Ascending aorta (tissue), 2 donors: ENCODE results near the gene CAPS2. TPM values are rescaled to one million over a fixed set of nuclear protein-coding genes. Genes with fewer than 3 reads are reported as not detected.

ENCODE experiments used
- DNase-seq, 2 donors: peaks; one replicate each; pipeline ENCODE4 v3.0.0-alpha.2; 2019; ENCODE audit warnings: low spot score in 2 of 2
- H3K27ac ChIP-seq, 2 donors: fragments of 200-600 bp; sonication (generic); one replicate each; pipeline ENCODE4 v1.5.1; 2016 to 2017; ENCODE audit warnings: mild to moderate bottlenecking in 1 of 2
- H3K27me3 ChIP-seq: fragments of 200-600 bp; sonication (generic); one replicate; pipeline ENCODE4 v1.5.1; 2017
- H3K36me3 ChIP-seq, 2 donors: fragments of 200-600 bp; sonication (generic); one replicate each; pipeline ENCODE4 v1.5.1; 2016
- H3K4me1 ChIP-seq, 2 donors: fragments of 200-600 bp; sonication (generic); one replicate each; pipeline ENCODE4 v1.5.1; 2016 to 2017; ENCODE audit warnings: mild to moderate bottlenecking in 1 of 2
- H3K4me3 ChIP-seq, 2 donors: fragments of 200-600 bp; sonication (generic); one replicate each; pipeline ENCODE4 v1.5.1; 2016 to 2017; ENCODE audit warnings: mild to moderate bottlenecking in 1 of 2
- H3K9me3 ChIP-seq, 2 donors: fragments of 200-600 bp; sonication (generic); one replicate each; pipeline ENCODE4 v1.5.1; 2016
- CTCF ChIP-seq, 3 experiments: fragments of 200-600 bp in 2 of 3; fragments of 450-650 bp in 1 of 3; sonication (generic) in 2 of 3; IDR thresholded peaks; one replicate each; pipeline ENCODE4 v1.5.1; 2016 to 2019; ENCODE audit warnings: antibody characterized with exemption in 3 of 3, mild to moderate bottlenecking in 1 of 3, moderate library complexity in 1 of 3
- intact Hi-C: fragments of 100-400 bp; cut with DNase I; formaldehyde crosslinking; loops from one replicate; pipeline ENCODE4 v1.15.1; 2023
- total RNA-seq: library from RNA; depleted of rRNA; stranded (reverse); fragments of >200 nt; gene quantifications from one replicate; pipeline ENCODE4 v1.1.0, GENCODE V29; 2016

Gene CAPS2
- total RNA-seq, 1 donor from 2014 or later = 11.0 TPM

GRCh38 chr12:75323663-75324062, 6.5 kb downstream of the CAPS2 start:
- Histone ChIP-seq H3K27me3 (no peaks in the 10 kb centered on the region), H3K9me3 (no peaks in the 10 kb centered on the region), H3K36me3 (no peaks in the 10 kb centered on the region), H3K4me3 (no peak overlapping the region), H3K27ac (no peak overlapping the region), H3K4me1 (peaks cover 0 to under 1% of the 10 kb centered on the region in 2 donors)
- intact Hi-C loops = loop anchor here (10.0 kb wide), 1 partner anchor 1741 kb away; the partner anchor contains the start of gene E2F7
- no peak for TF ChIP-seq CTCF (IDR thresholded peaks at IDR 0.05)
- DNase-seq = no peak

GRCh38 chr12:75322464-75322863, 7.7 kb downstream of the CAPS2 start:
- no peak for TF ChIP-seq CTCF (IDR thresholded peaks at IDR 0.05)
- intact Hi-C loops = loop anchor here (10.0 kb wide), 1 partner anchor 1742 kb away; the partner anchor contains the start of gene E2F7
- no peak for DNase-seq
- H3K27ac ChIP-seq = no peak overlapping the region
- no peaks in the 10 kb centered on the region for H3K4me1 ChIP-seq
- H3K4me3 ChIP-seq = no peak overlapping the region
- no peaks in the 10 kb centered on the region for H3K9me3 ChIP-seq
- H3K36me3 ChIP-seq = no peaks in the 10 kb centered on the region
- no peaks in the 10 kb centered on the region for H3K27me3 ChIP-seq

- DNase-seq = no peak
- H3K27me3 ChIP-seq = no peaks in the 10 kb centered on the region
- no peak overlapping the region for H3K27ac ChIP-seq
- no peaks in the 10 kb centered on the region for H3K4me1 ChIP-seq
- no peaks in the 10 kb centered on the region for H3K36me3 ChIP-seq
- intact Hi-C loops = no loop called here
- H3K9me3 ChIP-seq = no peaks in the 10 kb centered on the region
- no peak overlapping the region for H3K4me3 ChIP-seq
- no peak for TF ChIP-seq CTCF (IDR thresholded peaks at IDR 0.05)
Observed at GRCh38 chr12:75317784-75318183, 12.3 kb downstream of the CAPS2 start.

GRCh38 chr12:75315518-75315917, 14.6 kb downstream of the CAPS2 start:
- Histone ChIP-seq H3K9me3 (no peaks in the 10 kb centered on the region), H3K4me1 (no peaks in the 10 kb centered on the region), H3K27ac (no peak overlapping the region), H3K36me3 (peaks cover 0 to 2% of the 10 kb centered on the region in 2 donors), H3K27me3 (no peaks in the 10 kb centered on the region), H3K4me3 (no peak overlapping the region)
- no peak for TF ChIP-seq CTCF (IDR thresholded peaks at IDR 0.05)
- DNase-seq = no peak
- intact Hi-C loops = no loop called here

- Histone ChIP-seq H3K27ac (no peak overlapping the region), H3K27me3 (no peaks in the 10 kb centered on the region), H3K4me1 (no peaks in the 10 kb centered on the region), H3K9me3 (no peaks in the 10 kb centered on the region), H3K36me3 (peaks cover 0 to 6% of the 10 kb centered on the region in 2 donors), H3K4me3 (no peak overlapping the region)
- no peak for DNase-seq
- intact Hi-C loops = no loop called here
- TF ChIP-seq CTCF (IDR thresholded peaks at IDR 0.05) = no peak
Observed at GRCh38 chr12:75311369-75311768, 18.8 kb downstream of the CAPS2 start.

GRCh38 chr12:75308279-75308678, 21.8 kb downstream of the CAPS2 start:
- H3K4me3 ChIP-seq = no peak overlapping the region
- intact Hi-C loops = no loop called here
- H3K27ac ChIP-seq = no peak overlapping the region
- peaks cover 5 to 21% of the 10 kb centered on the region in 2 donors for H3K36me3 ChIP-seq
- H3K4me1 ChIP-seq = no peaks in the 10 kb centered on the region
- no peaks in the 10 kb centered on the region for H3K27me3 ChIP-seq
- TF ChIP-seq CTCF (IDR thresholded peaks at IDR 0.05) = no peak
- H3K9me3 ChIP-seq = no peaks in the 10 kb centered on the region
- no peak for DNase-seq
